Measurements from ENCODE around the gene IWS1.

- TF ChIP-seq GATA2 (IDR thresholded peaks at IDR 0.05; ENCODE audit: low read depth, low read length) (no peak), GATA3 (IDR thresholded peaks at IDR 0.05; ENCODE audit: low read depth, low read length) (no peak)
Measured at GRCh38 chr2:127573298-127573697, 47.0 kb upstream of the IWS1 start.
